ENCODE data around the gene ZSCAN9. TPM values are rescaled to one million over a fixed set of nuclear protein-coding genes. Genes with fewer than 3 reads are reported as not detected.

Gene ZSCAN9
- total and polyA plus RNA-seq, 2 donors (not counting 3 experiments of a cell fraction or from before 2014, with no cell fraction given): 11.7 to 18.0 TPM

- dilution Hi-C loops (cut with MboI; ENCODE audit: extremely low pct_ligation_motif_present, low sequenced_read_pairs) (no loop called here), intact Hi-C loops (cut with micrococcal nuclease) (loop anchor here (2.0 to 10.0 kb wide), 6 partner anchors 76 to 772 kb away; partner anchors contain the start of gene ZNF165)
- POLR2A ChIA-PET: no interaction called here
- H4K20me1 ChIP-seq (replicated peaks; ENCODE audit: control insufficient read depth, extremely low read depth, insufficient read depth, low read length): no peaks in the 10 kb centered on the region
- peak overlapping the region; percentile 90 for H3K4me2 ChIP-seq (ENCODE audit: insufficient read depth, low read length)
- H2AFZ ChIP-seq (ENCODE audit: low read depth, low read length): no peak overlapping the region
- no peaks in the 10 kb centered on the region for H3K9me1 ChIP-seq (replicated peaks; ENCODE audit: control insufficient read depth, extremely low read depth, insufficient read depth, low read length)
- no peak for DNase-seq (ENCODE audit: low read depth, low spot score)
- peaks cover 28 to 62% of the 10 kb centered on the region in 2 experiments for H3K27me3 ChIP-seq (ENCODE audit: control insufficient read depth in 2 of 2, insufficient read depth in 2 of 2, low read length in 2 of 2)
- no peak overlapping the region for H3K27ac ChIP-seq (ENCODE audit: insufficient read depth, low read depth, low read length)
- H3K79me2 ChIP-seq (ENCODE audit: control insufficient read depth, insufficient read depth, low read length): no peaks in the 10 kb centered on the region
- CTCF ChIA-PET: no interaction called here
- FAIRE-seq: no peak
- TF ChIP-seq JUN (IDR thresholded peaks at IDR 0.05; ENCODE audit: borderline replicate concordance, insufficient read depth, insufficient read length, low read depth) (no peak), MYC (IDR thresholded peaks at IDR 0.05; ENCODE audit: low read depth, low read length) (no peak), POLR2A (IDR thresholded peaks at IDR 0.05; ENCODE audit: low read depth, low read length) (no peak), GATA2 (IDR thresholded peaks at IDR 0.05; ENCODE audit: insufficient read depth, insufficient read length, low read depth, low read length) (no peak), EZH2 (IDR thresholded peaks at IDR 0.05; ENCODE audit: borderline replicate concordance, low read depth, low read length, severe bottlenecking) (no peak), CTCF (IDR thresholded peaks at IDR 0.05; ENCODE audit: extremely low read depth in 1 of 2, insufficient read depth in 1 of 2, low read depth in 1 of 2, low read length in 2 of 2) (no peak), MAX (IDR thresholded peaks at IDR 0.05; ENCODE audit: insufficient read depth, insufficient read length) (no peak), POLR2AphosphoS5 (IDR thresholded peaks at IDR 0.05; ENCODE audit: insufficient read depth, low read depth, low read length) (no peak), FOS (IDR thresholded peaks at IDR 0.05; ENCODE audit: borderline replicate concordance, insufficient read depth, low read length) (no peak)
- H3K9ac ChIP-seq (replicated peaks; ENCODE audit: extremely low read depth, insufficient read depth, low read length): no peak overlapping the region
- no peaks in the 10 kb centered on the region for H3K36me3 ChIP-seq (ENCODE audit: control insufficient read depth in 2 of 2, extremely low read depth in 1 of 2, insufficient read depth in 2 of 2, low read length in 2 of 2)
- no TSS peak for BruUV-seq (replicated peaks)
- peaks cover 10% of the 10 kb centered on the region for H3K4me1 ChIP-seq (ENCODE audit: control insufficient read depth, extremely low read depth, insufficient read depth, low read length)
- no peak overlapping the region for H3K4me3 ChIP-seq (replicated peaks in 1 of 3; ENCODE audit: insufficient read depth in 1 of 3, low read depth in 1 of 3, low read length in 3 of 3)
- H3K9me3 ChIP-seq (replicated peaks; ENCODE audit: control insufficient read depth, insufficient read depth, low read length): no peaks in the 10 kb centered on the region
Measured at GRCh38 chr6:28213213-28213523, 11.9 kb upstream of the ZSCAN9 start.
